ENCODE measurements around the gene HYOU1. TPM values are rescaled to one million over a fixed set of nuclear protein-coding genes. Genes with fewer than 3 reads are reported as not detected.

The HYOU1 gene
- polyA plus RNA-seq, 1 donor (not counting 4 experiments of a cell fraction or from before 2014, with no cell fraction given) = 119 TPM

DNA sequence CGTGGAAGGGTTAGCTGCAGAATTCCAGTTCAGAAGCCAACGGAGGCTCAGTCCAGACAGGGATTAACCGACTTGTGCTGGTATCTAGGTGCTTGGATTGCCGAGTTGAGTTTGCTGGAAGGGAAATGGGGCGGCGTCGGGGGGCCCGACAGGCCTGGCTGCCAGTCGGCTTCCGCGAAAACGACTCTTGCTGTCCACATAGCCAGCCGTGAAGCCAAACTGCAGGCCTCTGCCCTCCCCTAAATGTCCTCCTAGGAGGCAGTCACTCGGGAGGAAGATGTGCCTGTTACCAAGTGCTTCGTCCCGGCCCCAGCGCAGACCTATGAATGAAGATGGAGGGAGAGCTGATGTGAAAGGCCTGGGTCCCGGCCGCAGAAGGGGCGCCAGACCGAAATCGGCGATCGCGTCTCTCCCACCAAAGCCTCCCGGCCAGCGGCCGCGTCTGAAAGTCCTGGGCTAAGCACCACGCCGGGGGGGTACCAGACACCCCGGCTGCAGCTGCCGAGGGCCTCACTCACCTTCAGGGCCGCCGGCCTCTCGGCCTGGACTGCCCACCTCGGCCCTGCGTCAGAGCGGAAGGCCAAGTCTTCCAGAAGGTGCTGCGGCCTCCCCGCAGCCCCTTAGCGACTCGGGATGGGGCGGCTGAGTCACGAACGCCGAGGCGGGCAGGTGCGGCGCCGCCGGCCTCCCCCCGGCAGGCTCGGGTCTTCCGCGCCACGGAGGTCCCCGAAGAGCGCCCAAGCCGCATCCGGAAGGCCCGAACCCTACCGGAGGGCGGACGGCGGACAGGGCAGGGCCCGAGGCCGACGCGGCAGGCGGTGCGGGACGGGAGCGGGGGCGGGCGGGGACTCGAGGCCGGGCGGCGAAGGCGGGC, 37.2 kb upstream of the HYOU1 start:
- Histone ChIP-seq H3K27ac (ENCODE audit: control insufficient read depth, insufficient read depth, low read length) (peak overlapping the region; percentile 73), H3K4me1 (ENCODE audit: control insufficient read depth, extremely low read depth, insufficient read depth, low read length) (peaks cover 17% of the 10 kb centered on the region), H3K9me3 (ENCODE audit: control insufficient read depth, low read depth, low read length) (no peaks in the 10 kb centered on the region), H2AFZ (ENCODE audit: control insufficient read depth, low read length) (no peak overlapping the region), H3K4me3 (ENCODE audit: control insufficient read depth in 2 of 3, extremely low read depth in 1 of 3, insufficient read depth in 2 of 3, low read depth in 1 of 3, low read length in 3 of 3) (peak overlapping the region; percentile 71 to 93 (median 78)), H3K36me3 (ENCODE audit: control insufficient read depth in 2 of 2, extremely low read depth in 1 of 2, insufficient read depth in 2 of 2, low read length in 2 of 2) (peaks cover 33 to 47% of the 10 kb centered on the region in 2 experiments), H4K20me1 (ENCODE audit: control insufficient read depth, extremely low read depth, insufficient read depth, low read length) (no peaks in the 10 kb centered on the region), H3K9ac (ENCODE audit: control insufficient read depth, extremely low read depth, insufficient read depth, low read length) (peak overlapping the region; percentile 81), H3K79me2 (ENCODE audit: control insufficient read depth, insufficient read depth, low read length) (peaks cover 34% of the 10 kb centered on the region), H3K9me1 (ENCODE audit: control insufficient read depth, extremely low read depth, insufficient read depth, low read length) (no peaks in the 10 kb centered on the region), H3K4me2 (ENCODE audit: control insufficient read depth, extremely low read depth, insufficient read depth, low read depth, low read length) (peak overlapping the region; percentile 96), H3K27me3 (ENCODE audit: control insufficient read depth, extremely low read depth, insufficient read depth, low read length) (no peaks in the 10 kb centered on the region)
- no peak for TF ChIP-seq EZH2 (IDR thresholded peaks at IDR 0.05; ENCODE audit: low read length)
- TF ChIP-seq, protein P1, sequence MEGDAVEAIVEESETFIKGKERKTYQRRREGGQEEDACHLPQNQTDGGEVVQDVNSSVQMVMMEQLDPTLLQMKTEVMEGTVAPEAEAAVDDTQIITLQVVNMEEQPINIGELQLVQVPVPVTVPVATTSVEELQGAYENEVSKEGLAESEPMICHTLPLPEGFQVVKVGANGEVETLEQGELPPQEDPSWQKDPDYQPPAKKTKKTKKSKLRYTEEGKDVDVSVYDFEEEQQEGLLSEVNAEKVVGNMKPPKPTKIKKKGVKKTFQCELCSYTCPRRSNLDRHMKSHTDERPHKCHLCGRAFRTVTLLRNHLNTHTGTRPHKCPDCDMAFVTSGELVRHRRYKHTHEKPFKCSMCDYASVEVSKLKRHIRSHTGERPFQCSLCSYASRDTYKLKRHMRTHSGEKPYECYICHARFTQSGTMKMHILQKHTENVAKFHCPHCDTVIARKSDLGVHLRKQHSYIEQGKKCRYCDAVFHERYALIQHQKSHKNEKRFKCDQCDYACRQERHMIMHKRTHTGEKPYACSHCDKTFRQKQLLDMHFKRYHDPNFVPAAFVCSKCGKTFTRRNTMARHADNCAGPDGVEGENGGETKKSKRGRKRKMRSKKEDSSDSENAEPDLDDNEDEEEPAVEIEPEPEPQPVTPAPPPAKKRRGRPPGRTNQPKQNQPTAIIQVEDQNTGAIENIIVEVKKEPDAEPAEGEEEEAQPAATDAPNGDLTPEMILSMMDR (optimal IDR thresholded peaks at IDR 0.05 in 1 of 3, IDR thresholded peaks at IDR 0.05 in 1 of 3, conservative IDR thresholded peaks at IDR 0.05 in 1 of 3; ENCODE audit: extremely low read depth in 1 of 3, insufficient read depth in 2 of 3, low read length in 3 of 3) = no peak
- no peak for FAIRE-seq
- dilution Hi-C loops (cut with MboI; ENCODE audit: extremely low pct_ligation_motif_present, low sequenced_read_pairs) = no loop called here
- DNase-seq (ENCODE audit: low read depth, low spot score) = no peak

DNA sequence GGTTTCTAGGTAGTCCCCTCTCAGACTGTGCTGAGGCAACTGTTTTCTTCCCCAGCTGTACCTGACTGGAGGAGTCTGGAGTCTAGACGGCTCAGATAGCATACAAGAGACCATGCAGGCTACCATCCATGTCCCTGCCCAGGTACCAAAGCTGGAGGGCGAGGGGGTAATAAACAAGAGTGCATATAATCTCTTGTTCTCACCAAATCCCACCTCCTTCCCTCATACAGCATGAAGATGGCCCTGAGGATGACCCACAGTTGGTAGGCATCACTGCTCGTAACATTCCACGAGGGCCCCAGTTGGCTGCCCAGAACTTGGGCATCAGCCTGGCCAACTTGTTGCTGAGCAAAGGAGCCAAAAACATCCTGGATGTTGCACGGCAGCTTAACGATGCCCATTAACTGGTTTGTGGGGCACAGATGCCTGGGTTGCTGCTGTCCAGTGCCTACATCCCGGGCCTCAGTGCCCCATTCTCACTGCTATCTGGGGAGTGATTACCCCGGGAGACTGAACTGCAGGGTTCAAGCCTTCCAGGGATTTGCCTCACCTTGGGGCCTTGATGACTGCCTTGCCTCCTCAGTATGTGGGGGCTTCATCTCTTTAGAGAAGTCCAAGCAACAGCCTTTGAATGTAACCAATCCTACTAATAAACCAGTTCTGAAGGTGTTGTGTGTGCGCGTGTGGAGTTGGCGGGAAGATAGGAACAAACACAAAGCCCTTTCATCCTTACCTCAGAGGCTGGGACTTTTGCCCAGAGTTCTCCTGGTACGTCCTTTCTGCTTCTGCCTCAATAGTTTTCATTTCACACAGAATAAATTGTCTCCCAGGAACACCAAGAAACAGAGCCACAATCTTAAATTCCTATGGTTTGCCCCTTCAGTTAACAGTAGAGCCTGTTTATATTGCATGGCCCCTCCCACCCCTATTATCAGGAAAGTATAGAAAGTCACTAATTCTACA, 36.2 kb upstream of the HYOU1 start:
- peak overlapping the region; percentile 56 for H3K27ac ChIP-seq (ENCODE audit: control insufficient read depth, insufficient read depth, low read length)
- H3K9me3 ChIP-seq (ENCODE audit: control insufficient read depth, low read depth, low read length) = no peaks in the 10 kb centered on the region
- no peaks in the 10 kb centered on the region for H3K9me1 ChIP-seq (ENCODE audit: control insufficient read depth, extremely low read depth, insufficient read depth, low read length)
- FAIRE-seq = no peak
- TF ChIP-seq, protein P1 (optimal IDR thresholded peaks at IDR 0.05 in 1 of 3, IDR thresholded peaks at IDR 0.05 in 1 of 3, conservative IDR thresholded peaks at IDR 0.05 in 1 of 3; ENCODE audit: extremely low read depth in 1 of 3, insufficient read depth in 2 of 3, low read length in 3 of 3) = no peak
- no peak for TF ChIP-seq EZH2 (IDR thresholded peaks at IDR 0.05; ENCODE audit: low read length)
- H3K4me2 ChIP-seq (ENCODE audit: control insufficient read depth, extremely low read depth, insufficient read depth, low read depth, low read length) = peak overlapping the region; percentile 96
- peak overlapping the region; percentile 81 for H3K9ac ChIP-seq (ENCODE audit: control insufficient read depth, extremely low read depth, insufficient read depth, low read length)
- H3K4me1 ChIP-seq (ENCODE audit: control insufficient read depth, extremely low read depth, insufficient read depth, low read length) = peaks cover 17% of the 10 kb centered on the region
- no peak overlapping the region for H2AFZ ChIP-seq (ENCODE audit: control insufficient read depth, low read length)
- dilution Hi-C loops (cut with MboI; ENCODE audit: extremely low pct_ligation_motif_present, low sequenced_read_pairs) = no loop called here
- H3K36me3 ChIP-seq (ENCODE audit: control insufficient read depth in 2 of 2, extremely low read depth in 1 of 2, insufficient read depth in 2 of 2, low read length in 2 of 2) = peaks cover 35 to 42% of the 10 kb centered on the region in 2 experiments
- peaks cover 34% of the 10 kb centered on the region for H3K79me2 ChIP-seq (ENCODE audit: control insufficient read depth, insufficient read depth, low read length)
- no peak for DNase-seq (ENCODE audit: low read depth, low spot score)
- no peaks in the 10 kb centered on the region for H3K27me3 ChIP-seq (ENCODE audit: control insufficient read depth, extremely low read depth, insufficient read depth, low read length)
- H3K4me3 ChIP-seq (ENCODE audit: control insufficient read depth in 2 of 3, extremely low read depth in 1 of 3, insufficient read depth in 2 of 3, low read depth in 1 of 3, low read length in 3 of 3) = peak overlapping the region; percentile 71 to 93 (median 78)
- H4K20me1 ChIP-seq (ENCODE audit: control insufficient read depth, extremely low read depth, insufficient read depth, low read length) = no peaks in the 10 kb centered on the region
